Keratinocyte (primary cell): ENCODE results near the gene KRTAP12-1. TPM values are rescaled to one million over a fixed set of nuclear protein-coding genes. Genes with fewer than 3 reads are reported as not detected.

Source experiments
- DNase-seq: peaks from one replicate; pipeline ENCODE4 v3.0.0-alpha.2; 2011; ENCODE audit warnings: low read depth, missing footprints, low spot score
- FAIRE-seq: peaks from 2 replicates; lab custom pipeline; 2011; peaks lifted over from hg19 to GRCh38; lab: Jason Lieb, UNC
- H2AFZ ChIP-seq: 2 replicates; pipeline ENCODE4 v1.6.0; 2012; ENCODE audit warnings: low read length, control low read depth, inconsistent platforms; ENCODE audit not compliant: control insufficient read depth
- H3K27ac ChIP-seq: 2 replicates; pipeline ENCODE4 v1.5.1; 2011; ENCODE audit warnings: low read length; ENCODE audit not compliant: control insufficient read depth, insufficient read depth
- H3K27me3 ChIP-seq: 3 replicates; pipeline ENCODE4 v1.6.0; 2011; ENCODE audit warnings: low read length; ENCODE audit not compliant: control insufficient read depth, insufficient read depth; ENCODE audit errors: extremely low read depth
- H3K36me3 ChIP-seq, 2 experiments: 2 replicates in 1 of 2; 3 replicates in 1 of 2; pipeline ENCODE4 v1.5.1; 2011; ENCODE audit warnings: low read length in 2 of 2, mild to moderate bottlenecking in 1 of 2; ENCODE audit not compliant: control insufficient read depth in 2 of 2, insufficient read depth in 2 of 2; ENCODE audit errors: extremely low read depth in 1 of 2
- H3K4me1 ChIP-seq: 3 replicates; pipeline ENCODE4 v1.5.1; 2011; ENCODE audit warnings: low read length; ENCODE audit not compliant: control insufficient read depth, insufficient read depth; ENCODE audit errors: extremely low read depth
- H3K4me2 ChIP-seq: 3 replicates; pipeline ENCODE4 v1.6.0; 2011; ENCODE audit warnings: low read depth, low read length; ENCODE audit not compliant: control insufficient read depth, insufficient read depth; ENCODE audit errors: extremely low read depth
- H3K4me3 ChIP-seq, 3 experiments: fragments of 200-600 bp in 1 of 3; sonication (generic) in 1 of 3; 2 replicates in 2 of 3; 3 replicates in 1 of 3; pipeline ENCODE4 v1.5.1; 2011 to 2016; ENCODE audit warnings: low read length in 3 of 3, mild to moderate bottlenecking in 3 of 3, control low read depth in 2 of 3, inconsistent platforms in 1 of 3, low read depth in 1 of 3, mixed read lengths in 1 of 3, mixed run types in 1 of 3, moderate library complexity in 1 of 3; ENCODE audit not compliant: control insufficient read depth in 2 of 3, insufficient read depth in 2 of 3; ENCODE audit errors: extremely low read depth in 1 of 3
- H3K79me2 ChIP-seq: 2 replicates; pipeline ENCODE4 v1.6.0; 2012; ENCODE audit warnings: low read length; ENCODE audit not compliant: control insufficient read depth, insufficient read depth
- H3K9ac ChIP-seq: 3 replicates; pipeline ENCODE4 v1.6.0; 2011; ENCODE audit warnings: low read length; ENCODE audit not compliant: control insufficient read depth, insufficient read depth; ENCODE audit errors: extremely low read depth
- H3K9me1 ChIP-seq: 3 replicates; pipeline ENCODE4 v1.6.0; 2011; ENCODE audit warnings: low read length; ENCODE audit not compliant: control insufficient read depth, insufficient read depth; ENCODE audit errors: extremely low read depth
- H3K9me3 ChIP-seq: 2 replicates; pipeline ENCODE4 v1.5.1; 2012; ENCODE audit warnings: low read depth, low read length; ENCODE audit not compliant: control insufficient read depth
- H4K20me1 ChIP-seq: 3 replicates; pipeline ENCODE4 v1.6.0; 2011; ENCODE audit warnings: low read length; ENCODE audit not compliant: control insufficient read depth, insufficient read depth; ENCODE audit errors: extremely low read depth
- EZH2 ChIP-seq: IDR thresholded peaks from one replicate; pipeline ENCODE4 v1.6.1; 2012; ENCODE audit warnings: inconsistent platforms, mild to moderate bottlenecking, low read length, moderate library complexity
- dilution Hi-C: fragments of 300-500 bp; cut with MboI; formaldehyde crosslinking; loops from one replicate; pipeline ENCODE4 v1.7.0; 2020; ENCODE audit warnings: low sequenced_read_pairs; ENCODE audit not compliant: extremely low pct_ligation_motif_present
- polyA plus RNA-seq, 5 experiments: library from polyadenylated mRNA; depleted of rRNA in 3 of 5; stranded (reverse) in 3 of 5; stranded (forward) in 1 of 5; unstranded in 1 of 5; fragments of >200 nt; gene quantifications; 1 replicate in 1 of 5; 2 replicates in 3 of 5; 3 replicates in 1 of 5; pipeline versions ENCODE4 v1.2.1 to v1.2.3, GENCODE V29; 2011 to 2012; ENCODE audit warnings: missing spikeins in 2 of 5, low read depth in 1 of 5, low replicate concordance in 1 of 5
- TF ChIP-seq, protein P1 (sequence below), 3 experiments: IDR thresholded peaks in 1 of 3; conservative IDR thresholded peaks in 1 of 3; optimal IDR thresholded peaks in 1 of 3; 2 replicates in 2 of 3; 3 replicates in 1 of 3; pipeline versions ENCODE3 to v1.5.1; 2011; ENCODE audit warnings: low read length in 3 of 3, mild to moderate bottlenecking in 3 of 3, moderate library complexity in 2 of 3, control low read depth in 1 of 3, inconsistent platforms in 1 of 3; ENCODE audit not compliant: insufficient read depth in 2 of 3; ENCODE audit errors: extremely low read depth in 1 of 3

Gene KRTAP12-1
- polyA plus RNA-seq, 1 donor (not counting 4 experiments of a cell fraction or from before 2014, with no cell fraction given), result not detected

DNA sequence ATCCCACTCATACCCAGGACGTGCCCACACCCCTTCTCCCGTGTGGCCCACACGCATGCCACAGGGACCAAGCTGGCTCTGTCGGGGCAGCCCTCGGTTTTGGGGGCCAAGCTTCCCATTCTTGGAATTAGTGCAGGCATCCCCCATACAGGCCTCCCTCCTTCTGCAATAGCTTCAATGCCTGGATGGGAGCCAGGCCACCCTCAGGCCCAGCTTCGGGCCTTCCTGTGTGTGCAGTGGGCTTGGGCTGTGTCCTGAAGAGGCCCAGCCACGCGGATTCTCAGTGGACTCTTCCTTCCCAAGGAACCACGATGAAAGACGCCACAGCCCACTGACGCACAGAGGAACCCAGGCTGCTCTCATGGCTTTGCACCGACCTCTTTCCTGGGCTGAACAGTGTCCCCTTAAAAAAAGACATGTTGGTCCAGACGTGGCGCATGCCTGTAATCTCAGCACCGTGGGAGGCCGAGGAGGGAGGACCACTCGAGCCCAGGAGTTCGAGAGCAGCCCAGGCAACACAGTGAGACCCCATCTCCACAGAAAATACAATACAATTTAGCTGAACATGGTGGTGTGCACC, 32.4 kb downstream of the KRTAP12-1 start:
- peaks cover 1% of the 10 kb centered on the region for H3K9me3 ChIP-seq
- no peaks in the 10 kb centered on the region for H3K27me3 ChIP-seq
- FAIRE-seq (no peak), DNase-seq (no peak)
- H3K4me2 ChIP-seq, result no peak overlapping the region
- H3K9me1 ChIP-seq, result no peaks in the 10 kb centered on the region
- no peaks in the 10 kb centered on the region for H3K79me2 ChIP-seq
- H3K36me3 ChIP-seq, result no peaks in the 10 kb centered on the region
- dilution Hi-C loops, result no loop called here
- no peaks in the 10 kb centered on the region for H3K4me1 ChIP-seq
- no peak overlapping the region for H3K27ac ChIP-seq
- no peaks in the 10 kb centered on the region for H4K20me1 ChIP-seq
- no peak overlapping the region for H3K4me3 ChIP-seq
- H2AFZ ChIP-seq, result no peak overlapping the region
- no peak overlapping the region for H3K9ac ChIP-seq
- no peak for TF ChIP-seq EZH2
- TF ChIP-seq, protein P1, sequence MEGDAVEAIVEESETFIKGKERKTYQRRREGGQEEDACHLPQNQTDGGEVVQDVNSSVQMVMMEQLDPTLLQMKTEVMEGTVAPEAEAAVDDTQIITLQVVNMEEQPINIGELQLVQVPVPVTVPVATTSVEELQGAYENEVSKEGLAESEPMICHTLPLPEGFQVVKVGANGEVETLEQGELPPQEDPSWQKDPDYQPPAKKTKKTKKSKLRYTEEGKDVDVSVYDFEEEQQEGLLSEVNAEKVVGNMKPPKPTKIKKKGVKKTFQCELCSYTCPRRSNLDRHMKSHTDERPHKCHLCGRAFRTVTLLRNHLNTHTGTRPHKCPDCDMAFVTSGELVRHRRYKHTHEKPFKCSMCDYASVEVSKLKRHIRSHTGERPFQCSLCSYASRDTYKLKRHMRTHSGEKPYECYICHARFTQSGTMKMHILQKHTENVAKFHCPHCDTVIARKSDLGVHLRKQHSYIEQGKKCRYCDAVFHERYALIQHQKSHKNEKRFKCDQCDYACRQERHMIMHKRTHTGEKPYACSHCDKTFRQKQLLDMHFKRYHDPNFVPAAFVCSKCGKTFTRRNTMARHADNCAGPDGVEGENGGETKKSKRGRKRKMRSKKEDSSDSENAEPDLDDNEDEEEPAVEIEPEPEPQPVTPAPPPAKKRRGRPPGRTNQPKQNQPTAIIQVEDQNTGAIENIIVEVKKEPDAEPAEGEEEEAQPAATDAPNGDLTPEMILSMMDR (optimal IDR thresholded peaks at IDR 0.05 in 1 of 3, IDR thresholded peaks at IDR 0.05 in 1 of 3, conservative IDR thresholded peaks at IDR 0.05 in 1 of 3; ENCODE audit: extremely low read depth in 1 of 3, insufficient read depth in 2 of 3, low read length in 3 of 3), result no peak

DNA sequence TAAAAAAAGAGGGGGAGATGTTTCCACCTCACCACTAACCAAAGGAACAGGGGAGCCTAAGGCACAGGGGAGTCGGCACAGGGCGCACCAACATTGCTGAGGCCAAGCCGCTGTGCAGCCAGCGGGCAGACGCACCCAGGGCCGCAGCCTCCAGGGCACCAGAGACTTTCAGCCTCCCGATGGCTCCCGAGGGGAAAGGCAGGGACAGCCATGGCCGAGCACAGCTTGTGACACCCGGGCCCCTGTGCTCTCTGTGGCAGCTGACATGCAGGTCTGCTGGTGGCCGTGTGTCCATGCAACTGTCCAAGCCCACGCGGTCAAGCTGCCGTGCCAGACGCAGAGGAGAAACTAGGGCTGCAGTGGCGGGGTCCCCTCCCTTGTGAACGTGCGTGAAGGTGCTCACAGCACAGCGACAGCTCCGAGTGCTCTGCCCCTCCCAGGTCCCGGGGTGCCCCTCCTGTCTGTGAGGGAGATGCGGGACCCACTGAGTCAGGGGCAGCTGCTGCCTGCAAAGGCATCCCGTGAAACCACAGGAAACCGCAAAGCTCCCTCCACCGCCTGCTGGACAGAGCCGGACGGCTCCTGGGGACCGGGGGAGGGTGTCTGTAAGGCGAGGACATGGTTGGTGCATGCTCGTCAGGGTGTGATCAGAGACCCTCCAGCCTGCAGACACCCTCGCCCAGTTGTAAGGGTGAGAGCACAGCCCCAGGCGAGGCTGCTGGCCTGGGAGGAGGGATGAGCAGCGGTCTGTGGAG, 33.2 kb downstream of the KRTAP12-1 start:
- Histone ChIP-seq H4K20me1 (no peaks in the 10 kb centered on the region), H3K36me3 (no peaks in the 10 kb centered on the region), H2AFZ (no peak overlapping the region), H3K79me2 (no peaks in the 10 kb centered on the region), H3K9ac (no peak overlapping the region), H3K9me3 (peaks cover 1% of the 10 kb centered on the region), H3K27me3 (no peaks in the 10 kb centered on the region), H3K4me1 (no peaks in the 10 kb centered on the region), H3K4me3 (no peak overlapping the region), H3K27ac (no peak overlapping the region), H3K9me1 (no peaks in the 10 kb centered on the region), H3K4me2 (no peak overlapping the region)
- dilution Hi-C loops, result no loop called here
- DNase-seq (no peak), FAIRE-seq (no peak)
- no peak for TF ChIP-seq EZH2
- TF ChIP-seq, protein P1 (optimal IDR thresholded peaks at IDR 0.05 in 1 of 3, IDR thresholded peaks at IDR 0.05 in 1 of 3, conservative IDR thresholded peaks at IDR 0.05 in 1 of 3; ENCODE audit: extremely low read depth in 1 of 3, insufficient read depth in 2 of 3, low read length in 3 of 3), result no peak
